ENCODE measurements around the gene MCF2L2.
"Not testable (repeated sequence)": the region's sequence is repeated elsewhere in the genome, so short reads cannot be mapped to it uniquely, and the experiment has no call there.

Gene MCF2L2

GRCh38 chr3:183261151-183261724 lies 167.2 kb downstream of the MCF2L2 start:
- DNase-seq = no peak

GRCh38 chr3:183260167-183260904 lies 168.1 kb downstream of the MCF2L2 start:
- no peak for DNase-seq

GRCh38 chr3:183259621-183260020 lies 168.8 kb downstream of the MCF2L2 start:
- no peak for DNase-seq

- no peak for DNase-seq
These were observed 169.3 kb downstream of the MCF2L2 start for GRCh38 chr3:183259087-183259486.

- DNase-seq = no peak
These were observed 173.1 kb downstream of the MCF2L2 start for GRCh38 chr3:183255348-183255730.

GRCh38 chr3:183254487-183255347 lies 173.7 kb downstream of the MCF2L2 start:
- peak; percentile 43 for DNase-seq

- peak; percentile 76 for DNase-seq
These were observed 174.6 kb downstream of the MCF2L2 start for GRCh38 chr3:183253528-183254486.

- DNase-seq = no peak
These were observed 175.4 kb downstream of the MCF2L2 start, which contains the start of gene B3GNT5 for GRCh38 chr3:183252973-183253527. Gene B3GNT5, plus strand, starts transcription at chr3:183253253. Its CDS starts 16,546 bp downstream, at chr3:183269799.

- DNase-seq = no peak
These were observed 176.2 kb downstream of the MCF2L2 start for GRCh38 chr3:183252118-183252782.

GRCh38 chr3:183249006-183249718 lies 179.3 kb downstream of the MCF2L2 start:
- DNase-seq = no peak

- no peak for DNase-seq
These were observed 181.3 kb downstream of the MCF2L2 start for GRCh38 chr3:183247011-183247589.

- DNase-seq = no peak
These were observed 183.4 kb downstream of the MCF2L2 start for GRCh38 chr3:183244981-183245476.

- no peak for DNase-seq
These were observed 184.2 kb downstream of the MCF2L2 start for GRCh38 chr3:183244219-183244618.

- DNase-seq = no peak
These were observed 186.0 kb downstream of the MCF2L2 start for GRCh38 chr3:183242431-183242830.

GRCh38 chr3:183239046-183239445 lies 189.4 kb downstream of the MCF2L2 start:
- no peak for DNase-seq

- DNase-seq = no peak
These were observed 194.5 kb downstream of the MCF2L2 start for GRCh38 chr3:183233966-183234365.

- no peak for DNase-seq
These were observed 197.6 kb downstream of the MCF2L2 start for GRCh38 chr3:183230826-183231225.

- not testable (repeated sequence) for DNase-seq
These were observed 198.2 kb downstream of the MCF2L2 start for GRCh38 chr3:183230251-183230650.

GRCh38 chr3:183229178-183229577 lies 199.2 kb downstream of the MCF2L2 start:
- DNase-seq = no peak

- DNase-seq = no peak
These were observed 200.8 kb downstream of the MCF2L2 start for GRCh38 chr3:183227586-183227985.

Data from right hindlimb (tissue), 1 donor.